ENCODE results near the gene ADAP1.

The ADAP1 gene

DNA sequence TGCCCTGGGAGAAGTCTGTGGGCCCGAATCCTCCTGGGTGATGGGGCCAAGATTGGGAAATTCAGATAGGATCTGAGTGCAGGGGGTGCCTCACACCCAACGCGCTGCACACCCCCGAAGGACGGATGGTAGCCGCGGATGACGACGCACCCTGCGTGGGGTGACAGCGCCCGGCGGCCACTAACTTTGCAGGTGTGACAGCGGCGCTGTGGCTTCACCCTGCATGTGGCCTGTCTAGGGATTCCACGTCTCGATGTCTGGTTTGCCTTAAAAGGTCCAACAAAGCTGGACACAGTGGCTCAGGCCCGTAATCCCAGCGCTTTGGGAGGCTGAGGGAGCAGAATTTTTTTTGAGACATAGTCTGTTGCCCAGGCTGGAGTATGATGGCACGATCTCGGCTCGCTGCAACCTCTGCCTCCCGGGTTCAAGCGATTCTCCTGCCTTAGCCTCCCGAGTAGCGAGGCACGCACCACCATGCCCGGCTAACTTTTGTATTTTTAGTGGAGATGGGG lies 18.6 kb downstream of the ADAP1 start:
- TF ChIP-seq, protein P1, sequence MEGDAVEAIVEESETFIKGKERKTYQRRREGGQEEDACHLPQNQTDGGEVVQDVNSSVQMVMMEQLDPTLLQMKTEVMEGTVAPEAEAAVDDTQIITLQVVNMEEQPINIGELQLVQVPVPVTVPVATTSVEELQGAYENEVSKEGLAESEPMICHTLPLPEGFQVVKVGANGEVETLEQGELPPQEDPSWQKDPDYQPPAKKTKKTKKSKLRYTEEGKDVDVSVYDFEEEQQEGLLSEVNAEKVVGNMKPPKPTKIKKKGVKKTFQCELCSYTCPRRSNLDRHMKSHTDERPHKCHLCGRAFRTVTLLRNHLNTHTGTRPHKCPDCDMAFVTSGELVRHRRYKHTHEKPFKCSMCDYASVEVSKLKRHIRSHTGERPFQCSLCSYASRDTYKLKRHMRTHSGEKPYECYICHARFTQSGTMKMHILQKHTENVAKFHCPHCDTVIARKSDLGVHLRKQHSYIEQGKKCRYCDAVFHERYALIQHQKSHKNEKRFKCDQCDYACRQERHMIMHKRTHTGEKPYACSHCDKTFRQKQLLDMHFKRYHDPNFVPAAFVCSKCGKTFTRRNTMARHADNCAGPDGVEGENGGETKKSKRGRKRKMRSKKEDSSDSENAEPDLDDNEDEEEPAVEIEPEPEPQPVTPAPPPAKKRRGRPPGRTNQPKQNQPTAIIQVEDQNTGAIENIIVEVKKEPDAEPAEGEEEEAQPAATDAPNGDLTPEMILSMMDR (conservative IDR thresholded peaks at IDR 0.05; ENCODE audit: low read length) = no peak
- no peak overlapping the region for H3K4me3 ChIP-seq (ENCODE audit: low read length)
- DNase-seq (ENCODE audit: low read depth) = no peak

DNA sequence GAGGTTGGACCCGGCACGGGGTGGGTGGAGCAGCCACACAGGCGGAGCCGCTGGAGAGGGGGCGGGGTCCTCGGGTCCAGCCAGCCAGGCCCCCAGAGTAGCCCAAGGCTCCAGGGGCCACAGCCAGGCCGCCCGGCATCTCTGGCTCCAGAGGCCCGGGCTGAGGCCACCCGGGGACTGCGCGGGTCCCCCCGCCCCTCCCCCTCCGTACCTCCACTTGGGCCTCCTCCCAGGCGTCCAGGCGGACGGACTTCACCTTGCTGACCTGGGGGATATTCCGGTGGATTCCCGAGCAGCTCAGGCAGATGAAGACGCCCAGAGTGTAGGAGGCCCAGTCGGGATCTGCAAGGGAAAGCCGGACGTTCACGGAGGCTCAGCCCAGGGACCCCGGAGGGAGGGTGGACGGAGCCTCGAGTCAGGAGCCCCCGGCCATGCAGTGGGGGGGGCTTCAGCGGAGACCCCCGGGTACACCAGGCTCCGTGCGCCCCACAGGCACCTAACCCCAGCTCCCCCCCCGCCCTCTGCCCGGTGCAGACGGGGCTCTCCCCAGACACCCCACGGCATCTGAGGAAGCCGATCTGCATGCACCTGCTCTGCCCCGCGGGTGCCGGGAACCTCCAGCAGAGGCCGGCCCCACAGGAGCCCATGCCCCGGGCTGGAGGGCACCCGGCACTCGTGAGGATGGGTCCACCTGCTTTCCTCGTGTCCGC lies 19.2 kb downstream of the ADAP1 start:
- H3K4me3 ChIP-seq (ENCODE audit: low read length) = no peak overlapping the region
- TF ChIP-seq, protein P1 (conservative IDR thresholded peaks at IDR 0.05; ENCODE audit: low read length) = no peak
- DNase-seq (ENCODE audit: low read depth) = no peak

DNA sequence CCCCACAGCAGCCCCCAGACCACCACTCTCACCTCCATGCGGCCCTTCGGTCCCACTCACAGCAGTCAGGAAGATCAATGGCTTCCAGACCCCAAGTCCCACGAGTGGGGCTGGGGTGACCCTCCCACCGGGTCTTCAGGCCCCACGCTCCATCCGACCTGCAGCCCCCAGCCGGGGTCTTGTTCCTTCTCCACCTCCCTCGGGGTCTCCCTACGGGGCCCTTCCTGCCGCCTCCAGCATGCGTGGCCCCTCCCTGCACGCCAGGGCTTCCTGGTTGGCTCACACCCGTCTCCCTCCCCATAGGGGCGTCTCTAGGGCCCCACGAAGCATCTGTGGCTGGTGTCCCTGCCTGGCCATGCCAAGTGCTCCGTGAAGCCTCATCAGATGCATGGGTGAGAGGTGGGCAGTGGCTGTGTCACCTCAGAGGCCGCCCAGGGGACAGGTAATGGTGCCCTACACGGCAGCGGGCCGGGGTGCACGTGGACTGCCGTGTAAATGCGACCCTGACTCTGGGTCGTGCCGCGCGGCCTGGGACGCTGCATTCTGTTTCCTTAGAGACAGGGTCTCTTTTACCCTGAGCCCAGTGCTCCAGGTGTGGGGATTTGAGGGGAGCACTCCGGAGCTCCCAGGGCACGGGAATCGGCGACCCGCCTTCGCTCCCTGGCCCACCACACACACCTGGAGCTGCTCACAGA lies 19.9 kb downstream of the ADAP1 start:
- DNase-seq (ENCODE audit: low read depth) = no peak
- TF ChIP-seq, protein P1 (conservative IDR thresholded peaks at IDR 0.05; ENCODE audit: low read length) = no peak
- no peak overlapping the region for H3K4me3 ChIP-seq (ENCODE audit: low read length)

DNA sequence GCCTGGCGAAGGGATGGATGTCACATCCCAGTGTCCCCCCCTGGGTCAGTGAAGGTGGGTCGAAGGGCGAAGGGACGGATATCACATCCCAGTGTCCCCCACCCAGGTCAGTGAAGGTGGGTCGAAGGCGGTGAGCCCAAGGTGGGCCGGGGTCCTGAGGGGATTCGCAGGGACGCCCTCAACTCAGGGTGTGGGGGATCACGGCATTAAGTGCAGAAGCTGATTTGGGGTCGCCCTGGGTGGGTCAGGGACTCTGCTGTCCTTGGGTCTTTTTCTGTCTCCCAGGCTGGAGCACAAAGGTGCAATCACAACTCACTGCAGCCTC lies 21.9 kb downstream of the ADAP1 start:
- DNase-seq (ENCODE audit: low read depth) = no peak
- TF ChIP-seq, protein P1 (conservative IDR thresholded peaks at IDR 0.05; ENCODE audit: low read length) = no peak
- no peak overlapping the region for H3K4me3 ChIP-seq (ENCODE audit: low read length)

DNA sequence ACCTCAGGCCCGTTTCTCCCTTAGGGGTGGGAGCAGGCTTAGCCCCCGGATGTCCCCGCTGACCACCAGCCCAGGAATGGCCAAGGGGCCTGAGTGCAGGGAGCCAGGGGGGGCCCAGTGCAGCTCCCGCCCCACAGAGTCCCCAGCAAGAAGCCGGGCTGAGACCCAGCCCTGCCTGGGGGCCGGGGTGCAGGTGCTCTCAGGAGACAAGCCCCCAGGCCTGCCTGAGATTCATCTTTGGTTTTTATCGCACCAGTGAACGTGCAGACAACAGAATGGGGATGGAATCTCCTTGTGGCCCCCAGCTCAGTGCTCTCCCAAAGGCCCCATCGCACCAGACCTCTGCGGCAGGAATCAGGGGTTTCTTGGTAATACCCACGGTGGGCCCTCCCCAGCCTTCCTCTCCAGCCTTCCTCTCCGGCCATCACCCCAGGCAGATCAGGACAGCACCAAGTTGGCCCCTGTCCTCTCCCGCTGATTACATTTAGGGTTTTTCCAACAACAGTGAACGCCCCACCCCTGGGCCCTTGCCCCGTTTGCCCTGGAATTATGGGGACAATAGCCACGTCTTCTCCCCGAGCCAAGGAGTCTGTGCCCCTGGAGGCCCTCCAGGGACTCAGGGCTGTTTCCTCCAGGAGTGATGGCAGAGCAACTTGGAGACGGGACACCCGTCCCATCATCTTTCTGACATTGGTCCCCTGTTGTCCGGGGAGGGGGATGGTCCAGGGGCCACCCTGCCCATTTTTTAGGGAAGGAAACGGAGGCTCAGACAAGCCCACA lies 22.4 kb downstream of the ADAP1 start:
- no peak overlapping the region for H3K4me3 ChIP-seq (ENCODE audit: low read length)
- no peak for DNase-seq (ENCODE audit: low read depth)
- TF ChIP-seq, protein P1 (conservative IDR thresholded peaks at IDR 0.05; ENCODE audit: low read length) = no peak

DNA sequence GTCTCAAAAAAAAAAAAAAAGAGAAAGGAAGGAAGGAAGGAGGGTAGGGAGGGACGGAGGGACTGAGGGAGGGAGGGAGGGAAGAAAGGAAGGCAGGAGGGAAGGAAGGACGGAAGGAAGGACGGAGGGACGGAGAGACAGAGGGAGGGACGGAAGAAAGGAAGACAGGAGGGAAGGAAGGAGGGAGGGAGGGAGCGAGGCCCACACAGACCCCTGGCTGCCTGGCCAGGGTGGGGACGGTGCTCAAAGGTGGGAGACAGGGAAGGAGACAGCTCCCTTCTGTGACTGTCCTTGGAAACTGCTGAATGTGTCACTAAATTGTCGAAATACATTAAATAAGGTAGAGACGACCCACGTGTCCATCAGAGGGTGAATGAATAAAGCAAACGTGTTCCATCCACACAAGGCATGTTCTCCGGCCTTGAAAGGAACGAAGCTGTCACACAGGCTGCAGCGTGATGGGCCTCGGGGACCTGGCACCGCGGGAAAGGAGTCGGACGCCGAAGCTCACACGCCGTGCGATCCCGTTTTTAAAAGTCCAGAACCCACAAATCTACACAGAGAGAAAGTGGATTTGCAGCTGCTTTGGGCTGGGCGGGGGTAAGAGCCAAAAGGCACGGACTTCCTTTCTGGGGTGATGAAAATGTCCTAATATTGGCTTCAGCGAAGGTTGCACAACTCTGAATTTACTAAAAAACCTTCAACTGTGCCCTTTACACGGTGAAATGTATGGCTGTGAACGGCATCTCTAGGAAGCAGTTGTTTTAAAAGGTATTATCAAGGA lies 23.3 kb downstream of the ADAP1 start:
- DNase-seq (ENCODE audit: low read depth) = no peak

More for the DNA sequence above, 23.3 kb downstream of the ADAP1 start:
- H3K4me3 ChIP-seq (ENCODE audit: low read length) = no peak overlapping the region
- TF ChIP-seq, protein P1 (conservative IDR thresholded peaks at IDR 0.05; ENCODE audit: low read length) = no peak
